ENCODE data around the gene CCDC146. TPM values are rescaled to one million over a fixed set of nuclear protein-coding genes. Genes with fewer than 3 reads are reported as not detected.
A peak's percentile ranks its signal among the peaks of the same experiment; 100 is the strongest.
"Not testable (repeated sequence)": the region's sequence is repeated elsewhere in the genome, so short reads cannot be mapped to it uniquely, and the experiment has no call there.

Gene CCDC146
- total and polyA plus RNA-seq, 2 of the 13 experiments (the other 11 are each of a cell fraction or from before 2014, with no cell fraction given) = 2.4 to 4.1 TPM

GRCh38 chr7:77080236-77080635 lies 42.2 kb upstream of the CCDC146 start:
- H3K36me3 ChIP-seq (replicated peaks in 1 of 2; ENCODE audit: control insufficient read depth in 1 of 2, insufficient read depth in 2 of 2, low read length in 2 of 2); DNase-seq (ENCODE audit: low spot score); H3K9ac ChIP-seq (ENCODE audit: insufficient read depth, low read depth, low read length); POLR2A ChIA-PET; H3K4me3 ChIP-seq (replicated peaks in 1 of 3; ENCODE audit: insufficient read depth in 1 of 3, low read depth in 2 of 3, low read length in 3 of 3); H3K9me3 ChIP-seq (ENCODE audit: low read length); CTCF ChIA-PET (ENCODE audit: low intra/inter-chr PET ratio, low total read pairs); H3K27me3 ChIP-seq (ENCODE audit: control insufficient read depth in 1 of 2, insufficient read depth in 2 of 2, low read length in 2 of 2); intact Hi-C loops (cut with micrococcal nuclease; ENCODE audit: unreplicated experiment); H2AFZ ChIP-seq (ENCODE audit: low read length); H3K27ac ChIP-seq (ENCODE audit: extremely low read length, insufficient read depth, low read length); H3K4me1 ChIP-seq (ENCODE audit: insufficient read depth, low read length); H3K79me2 ChIP-seq (ENCODE audit: insufficient read depth, low read length); BruUV-seq (replicated peaks); H4K20me1 ChIP-seq (ENCODE audit: insufficient read depth, low read length); H3K4me2 ChIP-seq (ENCODE audit: low read depth, low read length); in situ Hi-C loops (cut with HindIII; ENCODE audit: extremely low pct_ligation_motif_present, low pct_unique_long_range_greater_than_20kb); TF ChIP-seq FOXA1 (IDR thresholded peaks at IDR 0.05): not testable (repeated sequence)
- FAIRE-seq (peak; percentile 78), ATAC-seq (peak; percentile 89)
- TF ChIP-seq FOXA1 (CRISPR knock-in tag; IDR thresholded peaks at IDR 0.05) (peak; percentile 37; the same call in 1 of the 2 replicates), GATAD2A (CRISPR knock-in tag; IDR thresholded peaks at IDR 0.05) (peak; percentile 45; the same call in 1 of the 2 replicates)
- WGBS (ENCODE audit: low lambda C conversion rate) = 0% methylated on average over 2 of the region's 2 CpGs

DNA sequence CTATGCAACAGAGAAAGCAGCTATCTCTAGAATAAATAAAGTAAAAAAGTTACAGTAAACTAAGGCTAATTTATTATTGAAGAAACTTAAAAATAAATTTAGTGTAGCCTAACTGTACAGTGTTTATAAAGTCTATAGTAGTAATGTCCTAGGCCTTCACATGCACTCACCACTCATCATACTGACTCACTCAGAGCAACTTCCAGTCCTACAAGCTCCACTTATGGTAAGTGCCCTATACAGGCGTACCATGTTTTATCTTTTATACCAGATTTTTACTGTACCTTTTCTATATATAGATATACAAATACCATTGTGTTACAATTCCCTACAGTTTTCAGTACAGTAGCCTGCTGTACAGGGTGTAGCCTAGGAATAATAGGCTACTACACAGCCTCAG lies 40.2 kb upstream of the CCDC146 start:
- H3K36me3 ChIP-seq (replicated peaks in 1 of 2; ENCODE audit: control insufficient read depth in 1 of 2, insufficient read depth in 2 of 2, low read length in 2 of 2); intact Hi-C loops (cut with micrococcal nuclease; ENCODE audit: unreplicated experiment); H3K4me1 ChIP-seq (ENCODE audit: insufficient read depth, low read length); H3K79me2 ChIP-seq (ENCODE audit: insufficient read depth, low read length); FAIRE-seq; H2AFZ ChIP-seq (ENCODE audit: low read length); H3K9me3 ChIP-seq (ENCODE audit: low read length); H3K27me3 ChIP-seq (ENCODE audit: control insufficient read depth in 1 of 2, insufficient read depth in 2 of 2, low read length in 2 of 2); BruUV-seq (replicated peaks); in situ Hi-C loops (cut with HindIII; ENCODE audit: extremely low pct_ligation_motif_present, low pct_unique_long_range_greater_than_20kb); ATAC-seq; DNase-seq (ENCODE audit: low spot score); H3K9ac ChIP-seq (ENCODE audit: insufficient read depth, low read depth, low read length); H4K20me1 ChIP-seq (ENCODE audit: insufficient read depth, low read length); H3K27ac ChIP-seq (ENCODE audit: extremely low read length, insufficient read depth, low read length); CTCF ChIA-PET (ENCODE audit: low intra/inter-chr PET ratio, low total read pairs); H3K4me3 ChIP-seq (replicated peaks in 1 of 3; ENCODE audit: insufficient read depth in 1 of 3, low read depth in 2 of 3, low read length in 3 of 3); POLR2A ChIA-PET; H3K4me2 ChIP-seq (ENCODE audit: low read depth, low read length): not testable (repeated sequence)
- 85% methylated on average over 1 of the region's 1 CpG for WGBS (ENCODE audit: low lambda C conversion rate)

DNA sequence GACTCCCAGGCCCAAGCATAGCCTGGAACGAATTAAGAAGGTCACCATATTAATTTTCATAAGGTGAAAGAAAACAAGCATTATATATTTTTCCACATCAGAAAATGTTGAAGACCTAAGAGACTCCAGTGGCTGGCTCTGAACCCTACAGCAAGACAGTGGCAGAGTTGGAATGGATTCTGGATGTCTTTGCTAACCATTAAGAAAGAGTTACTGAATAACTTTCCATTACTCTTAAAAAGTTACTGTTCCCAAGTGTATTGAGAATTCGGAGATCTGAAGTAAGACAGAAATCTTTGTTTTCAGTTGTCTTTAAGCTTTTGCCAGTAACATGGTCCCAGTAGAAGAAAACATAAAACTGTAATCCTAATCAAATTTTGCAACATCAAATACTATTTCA lies 30.1 kb upstream of the CCDC146 start:
- H4K20me1 ChIP-seq (ENCODE audit: insufficient read depth, low read length); H3K4me1 ChIP-seq (ENCODE audit: insufficient read depth, low read length); H3K36me3 ChIP-seq (replicated peaks in 1 of 2; ENCODE audit: control insufficient read depth in 1 of 2, insufficient read depth in 2 of 2, low read length in 2 of 2); CTCF ChIA-PET (ENCODE audit: low intra/inter-chr PET ratio, low total read pairs); H3K27ac ChIP-seq (ENCODE audit: extremely low read length, insufficient read depth, low read length); BruUV-seq (replicated peaks); H3K9ac ChIP-seq (ENCODE audit: insufficient read depth, low read depth, low read length); FAIRE-seq; H3K27me3 ChIP-seq (ENCODE audit: control insufficient read depth in 1 of 2, insufficient read depth in 2 of 2, low read length in 2 of 2); in situ Hi-C loops (cut with HindIII; ENCODE audit: extremely low pct_ligation_motif_present, low pct_unique_long_range_greater_than_20kb); H2AFZ ChIP-seq (ENCODE audit: low read length); H3K4me2 ChIP-seq (ENCODE audit: low read depth, low read length); DNase-seq (ENCODE audit: low spot score); POLR2A ChIA-PET; ATAC-seq; intact Hi-C loops (cut with micrococcal nuclease; ENCODE audit: unreplicated experiment); H3K79me2 ChIP-seq (ENCODE audit: insufficient read depth, low read length); H3K9me3 ChIP-seq (ENCODE audit: low read length); H3K4me3 ChIP-seq (replicated peaks in 1 of 3; ENCODE audit: insufficient read depth in 1 of 3, low read depth in 2 of 3, low read length in 3 of 3): not testable (repeated sequence)
- 46% methylated on average over 2 of the region's 2 CpGs for WGBS (ENCODE audit: low lambda C conversion rate)

- intact Hi-C loops (cut with micrococcal nuclease; ENCODE audit: unreplicated experiment); POLR2A ChIA-PET; H3K79me2 ChIP-seq (ENCODE audit: insufficient read depth, low read length); DNase-seq (ENCODE audit: low spot score); FAIRE-seq; H2AFZ ChIP-seq (ENCODE audit: low read length); H4K20me1 ChIP-seq (ENCODE audit: insufficient read depth, low read length); H3K4me1 ChIP-seq (ENCODE audit: insufficient read depth, low read length); in situ Hi-C loops (cut with HindIII; ENCODE audit: extremely low pct_ligation_motif_present, low pct_unique_long_range_greater_than_20kb); H3K9me3 ChIP-seq (ENCODE audit: low read length); H3K27ac ChIP-seq (ENCODE audit: extremely low read length, insufficient read depth, low read length); BruUV-seq (replicated peaks); H3K4me2 ChIP-seq (ENCODE audit: low read depth, low read length); H3K4me3 ChIP-seq (replicated peaks in 1 of 3; ENCODE audit: insufficient read depth in 1 of 3, low read depth in 2 of 3, low read length in 3 of 3); ATAC-seq; H3K27me3 ChIP-seq (ENCODE audit: control insufficient read depth in 1 of 2, insufficient read depth in 2 of 2, low read length in 2 of 2); H3K9ac ChIP-seq (ENCODE audit: insufficient read depth, low read depth, low read length); H3K36me3 ChIP-seq (replicated peaks in 1 of 2; ENCODE audit: control insufficient read depth in 1 of 2, insufficient read depth in 2 of 2, low read length in 2 of 2); CTCF ChIA-PET (ENCODE audit: low intra/inter-chr PET ratio, low total read pairs): not testable (repeated sequence)
- 96% methylated on average over 3 of the region's 3 CpGs for WGBS (ENCODE audit: low lambda C conversion rate)
Observed at GRCh38 chr7:77100501-77100900, 21.9 kb upstream of the CCDC146 start.
